ENCODE measurements around the gene TSPAN4.

DNA sequence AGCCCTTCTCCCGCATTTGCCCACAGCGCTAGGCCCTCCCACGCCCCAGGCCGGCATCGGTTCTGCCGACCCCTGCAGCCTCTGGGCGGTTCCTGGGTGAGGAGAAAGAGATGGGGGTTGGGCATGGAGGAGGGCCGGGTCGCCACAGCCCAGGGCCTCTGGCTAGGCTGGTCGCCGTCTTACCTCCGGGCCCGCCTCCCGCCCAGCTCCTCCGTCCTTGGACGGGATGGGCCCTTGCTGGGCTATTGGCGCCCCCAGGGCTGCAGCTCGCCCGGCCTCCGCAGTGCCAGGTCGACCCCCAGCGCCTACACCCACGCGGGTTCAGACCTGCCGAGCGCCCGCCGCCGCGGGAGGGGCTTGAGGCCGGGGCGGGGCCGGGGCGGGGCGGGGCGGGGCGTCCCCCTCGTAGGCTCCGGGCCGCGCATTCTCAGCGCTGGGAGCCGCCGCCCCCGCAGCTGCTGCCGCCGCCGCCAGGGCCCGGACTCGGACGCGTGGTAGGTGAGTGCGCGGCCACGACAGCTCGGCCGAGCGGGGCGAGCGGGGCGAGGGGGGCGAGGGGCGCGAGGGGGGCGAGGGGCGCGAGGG, 10.0 kb upstream of the TSPAN4 start, which contains the start of gene CD151:
- TF ChIP-seq ARNT (IDR thresholded peaks at IDR 0.05) (no peak), POLR2A (IDR thresholded peaks at IDR 0.05; ENCODE audit: insufficient read depth in 1 of 2, low read depth in 2 of 2, low read length in 2 of 2) (no peak), ZSCAN29 (CRISPR knock-in tag; conservative IDR thresholded peaks at IDR 0.05) (no peak), EZH2 (conservative IDR thresholded peaks at IDR 0.05; ENCODE audit: low read depth, low read length) (no peak), ZNF570 (CRISPR knock-in tag; IDR thresholded peaks at IDR 0.05; ENCODE audit: borderline replicate concordance) (no peak)
- TF ChIP-seq, protein P1, sequence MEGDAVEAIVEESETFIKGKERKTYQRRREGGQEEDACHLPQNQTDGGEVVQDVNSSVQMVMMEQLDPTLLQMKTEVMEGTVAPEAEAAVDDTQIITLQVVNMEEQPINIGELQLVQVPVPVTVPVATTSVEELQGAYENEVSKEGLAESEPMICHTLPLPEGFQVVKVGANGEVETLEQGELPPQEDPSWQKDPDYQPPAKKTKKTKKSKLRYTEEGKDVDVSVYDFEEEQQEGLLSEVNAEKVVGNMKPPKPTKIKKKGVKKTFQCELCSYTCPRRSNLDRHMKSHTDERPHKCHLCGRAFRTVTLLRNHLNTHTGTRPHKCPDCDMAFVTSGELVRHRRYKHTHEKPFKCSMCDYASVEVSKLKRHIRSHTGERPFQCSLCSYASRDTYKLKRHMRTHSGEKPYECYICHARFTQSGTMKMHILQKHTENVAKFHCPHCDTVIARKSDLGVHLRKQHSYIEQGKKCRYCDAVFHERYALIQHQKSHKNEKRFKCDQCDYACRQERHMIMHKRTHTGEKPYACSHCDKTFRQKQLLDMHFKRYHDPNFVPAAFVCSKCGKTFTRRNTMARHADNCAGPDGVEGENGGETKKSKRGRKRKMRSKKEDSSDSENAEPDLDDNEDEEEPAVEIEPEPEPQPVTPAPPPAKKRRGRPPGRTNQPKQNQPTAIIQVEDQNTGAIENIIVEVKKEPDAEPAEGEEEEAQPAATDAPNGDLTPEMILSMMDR (CRISPR knock-in tag; IDR thresholded peaks at IDR 0.05): no peak
- TF ChIP-seq, protein P2, sequence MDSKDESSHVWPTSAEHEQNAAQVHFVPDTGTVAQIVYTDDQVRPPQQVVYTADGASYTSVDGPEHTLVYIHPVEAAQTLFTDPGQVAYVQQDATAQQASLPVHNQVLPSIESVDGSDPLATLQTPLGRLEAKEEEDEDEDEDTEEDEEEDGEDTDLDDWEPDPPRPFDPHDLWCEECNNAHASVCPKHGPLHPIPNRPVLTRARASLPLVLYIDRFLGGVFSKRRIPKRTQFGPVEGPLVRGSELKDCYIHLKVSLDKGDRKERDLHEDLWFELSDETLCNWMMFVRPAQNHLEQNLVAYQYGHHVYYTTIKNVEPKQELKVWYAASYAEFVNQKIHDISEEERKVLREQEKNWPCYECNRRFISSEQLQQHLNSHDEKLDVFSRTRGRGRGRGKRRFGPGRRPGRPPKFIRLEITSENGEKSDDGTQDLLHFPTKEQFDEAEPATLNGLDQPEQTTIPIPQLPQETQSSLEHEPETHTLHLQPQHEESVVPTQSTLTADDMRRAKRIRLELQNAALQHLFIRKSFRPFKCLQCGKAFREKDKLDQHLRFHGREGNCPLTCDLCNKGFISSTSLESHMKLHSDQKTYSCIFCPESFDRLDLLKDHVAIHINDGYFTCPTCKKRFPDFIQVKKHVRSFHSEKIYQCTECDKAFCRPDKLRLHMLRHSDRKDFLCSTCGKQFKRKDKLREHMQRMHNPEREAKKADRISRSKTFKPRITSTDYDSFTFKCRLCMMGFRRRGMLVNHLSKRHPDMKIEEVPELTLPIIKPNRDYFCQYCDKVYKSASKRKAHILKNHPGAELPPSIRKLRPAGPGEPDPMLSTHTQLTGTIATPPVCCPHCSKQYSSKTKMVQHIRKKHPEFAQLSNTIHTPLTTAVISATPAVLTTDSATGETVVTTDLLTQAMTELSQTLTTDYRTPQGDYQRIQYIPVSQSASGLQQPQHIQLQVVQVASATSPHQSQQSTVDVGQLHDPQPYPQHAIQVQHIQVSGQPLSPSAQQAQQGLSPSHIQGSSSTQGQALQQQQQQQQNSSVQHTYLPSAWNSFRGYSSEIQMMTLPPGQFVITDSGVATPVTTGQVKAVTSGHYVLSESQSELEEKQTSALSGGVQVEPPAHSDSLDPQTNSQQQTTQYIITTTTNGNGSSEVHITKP (CRISPR knock-in tag; IDR thresholded peaks at IDR 0.05; ENCODE audit: low read depth): no peak
- TF ChIP-seq, protein P3, sequence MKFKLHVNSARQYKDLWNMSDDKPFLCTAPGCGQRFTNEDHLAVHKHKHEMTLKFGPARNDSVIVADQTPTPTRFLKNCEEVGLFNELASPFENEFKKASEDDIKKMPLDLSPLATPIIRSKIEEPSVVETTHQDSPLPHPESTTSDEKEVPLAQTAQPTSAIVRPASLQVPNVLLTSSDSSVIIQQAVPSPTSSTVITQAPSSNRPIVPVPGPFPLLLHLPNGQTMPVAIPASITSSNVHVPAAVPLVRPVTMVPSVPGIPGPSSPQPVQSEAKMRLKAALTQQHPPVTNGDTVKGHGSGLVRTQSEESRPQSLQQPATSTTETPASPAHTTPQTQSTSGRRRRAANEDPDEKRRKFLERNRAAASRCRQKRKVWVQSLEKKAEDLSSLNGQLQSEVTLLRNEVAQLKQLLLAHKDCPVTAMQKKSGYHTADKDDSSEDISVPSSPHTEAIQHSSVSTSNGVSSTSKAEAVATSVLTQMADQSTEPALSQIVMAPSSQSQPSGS (CRISPR knock-in tag; IDR thresholded peaks at IDR 0.05): no peak
- TF ChIP-seq, protein P4, sequence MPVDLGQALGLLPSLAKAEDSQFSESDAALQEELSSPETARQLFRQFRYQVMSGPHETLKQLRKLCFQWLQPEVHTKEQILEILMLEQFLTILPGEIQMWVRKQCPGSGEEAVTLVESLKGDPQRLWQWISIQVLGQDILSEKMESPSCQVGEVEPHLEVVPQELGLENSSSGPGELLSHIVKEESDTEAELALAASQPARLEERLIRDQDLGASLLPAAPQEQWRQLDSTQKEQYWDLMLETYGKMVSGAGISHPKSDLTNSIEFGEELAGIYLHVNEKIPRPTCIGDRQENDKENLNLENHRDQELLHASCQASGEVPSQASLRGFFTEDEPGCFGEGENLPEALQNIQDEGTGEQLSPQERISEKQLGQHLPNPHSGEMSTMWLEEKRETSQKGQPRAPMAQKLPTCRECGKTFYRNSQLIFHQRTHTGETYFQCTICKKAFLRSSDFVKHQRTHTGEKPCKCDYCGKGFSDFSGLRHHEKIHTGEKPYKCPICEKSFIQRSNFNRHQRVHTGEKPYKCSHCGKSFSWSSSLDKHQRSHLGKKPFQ (CRISPR knock-in tag; IDR thresholded peaks at IDR 0.05; ENCODE audit: insufficient replicate concordance): no peak
